T-helper 9 cell (primary cell): ENCODE data around the gene SEMA4D.

Source experiments
- DNase-seq: peaks from one replicate; pipeline ENCODE4 v3.0.0-alpha.2; 2020

SEMA4D gene

GRCh38 chr9:89528540-89528939 is 30.6 kb upstream of the SEMA4D start:
- DNase-seq: no peak

- DNase-seq: no peak
Measured at GRCh38 chr9:89528131-89528530, 30.2 kb upstream of the SEMA4D start.

DNA sequence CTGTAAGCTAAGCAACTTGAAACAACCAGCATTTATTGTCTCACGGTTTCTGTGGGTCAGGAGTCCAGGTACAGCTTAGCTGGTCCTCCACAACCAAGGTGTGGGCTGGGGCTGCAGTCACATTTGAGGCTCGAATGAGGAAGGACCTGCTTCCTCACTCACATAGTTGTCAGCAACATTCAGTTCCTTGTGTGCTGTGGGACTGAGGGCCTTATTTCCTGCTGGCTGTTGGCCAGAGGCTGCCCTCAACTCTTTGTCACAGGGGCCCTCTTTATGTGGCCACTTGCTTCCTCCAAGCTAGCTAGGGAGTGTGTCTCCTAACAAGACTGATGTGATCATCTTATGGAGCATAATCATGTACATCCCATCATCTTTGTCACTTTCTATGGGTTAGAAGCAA is 29.2 kb upstream of the SEMA4D start:
- DNase-seq: no peak

GRCh38 chr9:89526667-89527066 is 28.8 kb upstream of the SEMA4D start:
- no peak for DNase-seq

DNA sequence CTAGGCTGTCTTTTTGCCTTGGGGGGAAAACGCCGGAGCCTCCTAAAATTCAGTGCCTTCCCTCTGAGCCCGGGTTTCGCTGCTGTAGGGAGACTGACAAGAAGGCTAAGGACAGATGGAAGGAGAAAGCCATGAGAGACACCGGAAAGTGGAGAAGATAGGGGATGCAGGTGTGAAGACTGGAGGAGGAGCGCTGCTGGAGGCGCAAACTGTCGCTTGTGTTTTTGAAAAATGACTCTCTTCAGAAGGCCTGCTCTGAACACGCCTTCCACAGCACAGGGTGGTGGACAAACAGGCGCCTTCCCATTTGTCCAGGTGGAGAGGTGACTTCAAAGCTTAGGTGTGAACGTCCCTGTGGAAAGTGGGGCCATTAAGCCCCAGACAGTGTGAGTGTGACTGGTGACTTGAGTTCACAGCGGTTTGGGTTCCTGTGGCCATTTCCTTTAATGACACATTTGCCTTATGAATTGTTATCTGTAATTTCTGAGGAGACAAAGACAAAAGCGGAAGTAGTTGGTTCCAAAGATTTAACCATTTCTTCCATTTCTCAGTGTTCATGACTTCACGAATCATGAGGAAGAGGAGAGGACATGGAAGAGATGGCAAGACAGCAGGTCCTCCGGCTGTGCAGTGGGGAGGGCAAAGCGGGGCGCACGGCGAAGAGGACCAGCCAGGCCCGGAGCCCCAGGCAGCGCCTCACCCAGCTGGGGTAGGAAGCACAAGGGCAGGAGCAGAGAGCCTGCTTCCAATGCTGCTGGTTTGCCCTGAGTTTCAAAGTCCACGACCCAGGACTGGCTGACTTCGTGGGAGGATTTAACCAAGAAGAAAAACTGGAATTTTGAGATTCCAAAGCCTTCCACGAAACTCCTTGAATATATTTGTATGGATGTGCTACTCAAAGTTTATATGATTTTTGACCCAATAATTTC is 27.8 kb upstream of the SEMA4D start:
- no peak for DNase-seq

DNA sequence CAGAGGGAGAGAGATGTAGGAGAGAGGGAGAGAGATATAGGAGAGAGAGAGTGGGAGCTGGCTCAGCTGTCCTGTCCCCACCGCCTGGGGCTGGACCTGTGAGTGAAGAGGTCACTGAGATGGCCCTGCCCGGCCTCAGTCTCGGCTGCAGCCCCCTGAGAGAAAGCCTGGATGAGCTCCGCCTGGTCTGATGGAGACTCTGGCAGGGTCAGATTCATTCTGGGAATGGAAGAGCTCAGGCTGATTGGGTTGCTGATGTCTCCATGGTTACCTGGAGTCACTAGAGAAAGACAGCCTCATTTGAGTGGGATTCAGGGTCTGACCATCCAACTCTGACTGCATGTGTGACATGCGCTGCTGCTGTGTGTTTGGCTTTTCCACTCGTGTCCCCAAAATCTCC is 27.1 kb upstream of the SEMA4D start:
- DNase-seq: no peak

DNA sequence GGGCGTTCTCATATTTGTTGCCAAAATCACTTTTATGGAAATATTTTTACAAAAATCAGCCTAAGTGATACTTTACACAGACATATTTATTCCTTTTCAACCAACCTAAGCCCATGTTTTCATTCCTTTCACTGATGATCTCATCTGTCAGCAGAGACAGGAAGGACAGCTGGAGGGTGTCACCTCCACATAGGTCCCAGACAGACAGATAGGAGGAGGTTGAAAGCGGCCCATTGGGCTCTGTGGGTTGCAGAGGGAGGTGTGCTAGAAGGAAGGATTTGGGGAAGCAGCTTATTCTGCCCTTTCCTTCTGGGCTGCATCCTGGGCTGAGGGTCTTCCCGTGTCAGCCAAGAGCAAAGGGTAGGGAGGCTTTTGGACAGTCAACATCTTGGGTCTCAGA is 26.0 kb upstream of the SEMA4D start:
- DNase-seq: peak; percentile 48

DNA sequence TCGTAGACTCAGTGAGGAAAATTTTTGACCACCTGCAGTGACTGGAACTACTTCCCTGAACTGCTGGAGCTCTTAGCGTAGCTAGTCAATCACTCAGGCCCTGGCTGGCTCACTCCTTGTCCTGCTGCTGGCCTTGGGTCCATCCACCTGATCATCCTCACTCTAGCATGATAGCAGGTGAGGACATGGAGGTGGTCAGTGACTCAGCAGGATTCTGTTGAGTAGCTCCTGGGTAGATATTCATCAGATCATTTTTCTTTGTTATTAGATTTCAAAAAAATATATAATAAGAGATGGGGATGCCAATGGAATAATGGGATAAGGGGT is 25.0 kb upstream of the SEMA4D start:
- no peak for DNase-seq

- DNase-seq: peak; percentile 58
Measured at GRCh38 chr9:89522261-89522958, 24.5 kb upstream of the SEMA4D start.

DNA sequence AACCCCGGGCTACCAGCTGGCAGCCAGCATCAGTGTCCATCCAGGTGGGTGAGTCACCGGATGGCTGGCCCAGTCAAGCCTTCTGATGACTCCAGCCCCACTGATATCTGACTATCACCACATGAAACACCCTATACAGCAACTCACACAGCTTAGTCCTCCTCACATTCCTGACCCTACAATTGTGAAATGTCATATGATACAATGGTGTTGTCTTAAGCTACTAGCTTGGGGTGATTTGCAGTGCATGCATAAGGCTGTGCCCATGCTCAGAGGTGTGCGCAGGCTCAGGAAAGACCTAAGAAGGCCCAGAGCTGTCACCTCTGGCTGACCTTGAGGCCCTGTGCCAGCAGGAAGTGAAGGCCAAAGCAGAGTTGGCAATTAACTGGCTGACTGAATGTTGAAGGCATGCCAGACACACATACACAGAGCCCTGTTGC is 21.5 kb upstream of the SEMA4D start:
- no peak for DNase-seq

DNA sequence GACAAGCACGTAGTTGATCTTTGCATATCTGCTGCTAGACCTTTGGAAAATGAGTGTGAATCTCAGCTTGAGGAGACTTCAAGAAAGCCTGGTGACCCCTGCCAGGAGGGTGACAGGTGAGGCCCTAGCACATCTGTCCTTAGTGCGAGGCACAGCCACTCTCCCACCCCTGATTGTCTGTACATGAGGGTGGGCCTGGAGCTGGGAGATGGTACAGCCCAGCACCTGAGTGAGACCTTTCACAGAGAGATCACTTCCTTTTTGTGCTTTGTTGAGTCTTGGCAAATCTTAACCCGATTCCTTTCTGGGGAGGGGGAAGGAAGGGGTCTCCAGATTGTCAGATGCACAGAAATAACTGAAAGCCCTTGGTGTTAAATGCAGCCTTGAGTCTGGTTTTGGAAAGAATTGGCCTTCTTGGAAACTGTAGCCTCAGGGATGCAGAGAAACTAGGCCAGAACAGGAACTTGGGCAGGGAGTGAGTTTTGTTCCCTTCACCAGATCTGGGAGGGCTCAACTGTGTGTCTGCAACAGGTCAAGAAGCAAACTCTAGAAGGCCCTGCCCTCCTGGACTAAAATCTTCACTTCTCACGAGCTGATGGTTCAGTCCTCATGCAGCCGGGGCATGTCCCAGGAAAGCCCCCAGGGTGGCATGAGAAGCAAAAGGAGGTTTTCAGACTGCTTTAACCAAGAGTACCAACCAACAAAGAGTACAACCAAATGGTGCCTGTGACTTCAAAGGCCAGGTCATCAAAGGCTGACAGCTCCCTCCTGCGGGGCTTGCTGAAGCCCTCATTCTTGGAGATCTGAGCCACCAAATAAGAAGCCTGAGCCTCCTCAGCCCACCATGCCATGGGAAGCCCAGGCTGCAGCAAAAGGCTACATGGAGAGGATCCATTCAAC is 20.8 kb upstream of the SEMA4D start:
- DNase-seq: no peak

- DNase-seq: no peak
Measured at GRCh38 chr9:89515416-89515815, 17.5 kb upstream of the SEMA4D start.

DNA sequence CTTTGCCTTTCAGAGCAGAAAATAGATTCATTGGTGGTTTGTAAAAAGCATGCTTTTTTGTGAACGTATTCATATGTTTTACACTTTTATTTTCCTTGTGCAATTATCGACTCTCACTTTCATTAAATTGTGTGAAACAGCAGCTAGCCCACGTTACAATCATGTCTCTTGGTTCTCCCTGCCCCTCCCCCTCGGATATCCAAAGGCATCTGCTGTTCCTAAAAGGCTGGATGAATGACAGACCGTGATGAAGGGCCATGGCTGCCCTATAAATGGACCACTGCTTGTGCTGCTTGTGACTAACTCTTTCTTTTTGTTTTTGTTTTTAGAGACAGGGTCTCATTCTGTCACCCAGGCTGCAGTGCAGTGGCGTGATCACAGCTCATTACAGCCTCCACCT is 17.0 kb upstream of the SEMA4D start:
- no peak for DNase-seq

DNA sequence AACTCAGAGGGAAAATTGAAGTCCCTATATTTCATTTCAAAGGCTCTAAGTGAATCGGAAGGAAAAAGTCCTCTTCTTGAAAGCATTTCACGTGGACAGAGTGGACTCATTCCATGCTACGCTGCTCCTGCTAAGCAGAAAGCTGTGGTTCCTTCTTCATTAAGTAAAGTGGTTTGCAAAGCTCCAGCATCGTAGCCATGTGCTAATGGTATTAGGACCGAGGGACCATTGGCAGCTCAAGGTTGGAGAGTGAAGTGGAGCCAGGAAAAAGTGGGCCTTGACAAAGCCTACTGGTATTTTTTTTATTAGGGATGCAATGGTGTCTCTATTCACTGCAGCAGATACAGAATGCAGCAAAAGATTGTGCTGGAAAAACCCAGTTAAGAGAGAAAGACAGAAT is 16.4 kb upstream of the SEMA4D start:
- DNase-seq: no peak

- no peak for DNase-seq
Measured at GRCh38 chr9:89513837-89514236, 15.9 kb upstream of the SEMA4D start.

GRCh38 chr9:89512382-89512781 is 14.5 kb upstream of the SEMA4D start:
- no peak for DNase-seq

GRCh38 chr9:89508951-89509615 is 11.2 kb upstream of the SEMA4D start:
- DNase-seq: no peak

DNA sequence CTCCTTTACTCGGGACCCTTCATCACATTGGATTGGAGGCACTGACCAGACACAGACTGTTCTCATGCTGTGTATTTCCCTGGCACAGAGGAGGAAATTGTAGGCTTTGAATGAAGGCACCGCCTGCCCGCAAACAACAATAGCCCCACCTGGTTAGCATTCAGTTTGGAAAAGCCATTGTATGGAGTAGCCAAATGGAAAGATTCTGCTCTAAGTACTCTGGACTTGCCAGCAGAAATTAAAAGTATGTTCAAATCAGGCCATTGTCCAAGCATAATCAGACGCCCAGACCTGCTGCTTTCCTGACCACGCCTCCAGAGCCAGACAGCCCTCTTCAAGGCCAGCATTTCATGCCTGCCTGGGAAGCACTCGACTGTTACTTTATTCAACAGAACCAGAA is 8.0 kb upstream of the SEMA4D start:
- DNase-seq: no peak

DNA sequence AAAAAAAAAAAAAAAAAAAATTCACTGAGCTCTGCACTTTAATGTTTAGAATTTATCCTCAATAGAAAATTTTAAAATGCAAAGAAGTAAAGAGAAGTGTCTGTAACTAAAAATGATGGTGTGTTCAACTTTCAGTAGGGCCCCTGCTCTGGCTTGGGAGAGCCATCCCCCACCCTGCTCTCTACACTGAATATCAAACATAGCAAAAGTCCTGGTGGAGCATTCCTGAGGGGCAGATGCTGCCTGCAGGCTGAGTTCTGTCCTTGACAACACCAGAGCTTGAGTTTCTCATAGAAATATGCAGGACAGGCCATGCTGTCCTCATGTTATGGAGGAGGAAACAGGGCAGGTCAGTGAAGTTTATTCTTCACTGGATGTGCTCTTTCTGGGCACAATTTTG is 7.1 kb upstream of the SEMA4D start:
- DNase-seq: no peak

GRCh38 chr9:89502671-89503070 is 4.8 kb upstream of the SEMA4D start:
- no peak for DNase-seq

- DNase-seq: peak; percentile 38
Measured at GRCh38 chr9:89502038-89502601, 4.2 kb upstream of the SEMA4D start.

GRCh38 chr9:89501311-89501898 is 3.5 kb upstream of the SEMA4D start:
- DNase-seq: no peak
